Left renal pelvis (tissue), 4 donors: Measurements from ENCODE around the gene ANKMY2. TPM values are rescaled to one million over a fixed set of nuclear protein-coding genes. Genes with fewer than 3 reads are reported as not detected.
"Not testable (repeated sequence)": the region's sequence is repeated elsewhere in the genome, so short reads cannot be mapped to it uniquely, and the experiment has no call there.

Experiments
- DNase-seq, 4 donors: peaks; one replicate each; pipeline ENCODE4 v3.0.0-alpha.2; 2013; ENCODE audit warnings: low read depth in 4 of 4, low spot score in 3 of 4
- polyA plus RNA-seq, 4 donors: library from polyadenylated mRNA; unstranded; fragments of 120-200 nt; gene quantifications; one replicate each; pipeline ENCODE4 v1.2.1, GENCODE V29; 2013; ENCODE audit not compliant: insufficient read length in 4 of 4

ANKMY2 gene
- 10 to 100 TPM; 30.7 to 40.0 (median 33.0) TPM for polyA plus RNA-seq

DNA sequence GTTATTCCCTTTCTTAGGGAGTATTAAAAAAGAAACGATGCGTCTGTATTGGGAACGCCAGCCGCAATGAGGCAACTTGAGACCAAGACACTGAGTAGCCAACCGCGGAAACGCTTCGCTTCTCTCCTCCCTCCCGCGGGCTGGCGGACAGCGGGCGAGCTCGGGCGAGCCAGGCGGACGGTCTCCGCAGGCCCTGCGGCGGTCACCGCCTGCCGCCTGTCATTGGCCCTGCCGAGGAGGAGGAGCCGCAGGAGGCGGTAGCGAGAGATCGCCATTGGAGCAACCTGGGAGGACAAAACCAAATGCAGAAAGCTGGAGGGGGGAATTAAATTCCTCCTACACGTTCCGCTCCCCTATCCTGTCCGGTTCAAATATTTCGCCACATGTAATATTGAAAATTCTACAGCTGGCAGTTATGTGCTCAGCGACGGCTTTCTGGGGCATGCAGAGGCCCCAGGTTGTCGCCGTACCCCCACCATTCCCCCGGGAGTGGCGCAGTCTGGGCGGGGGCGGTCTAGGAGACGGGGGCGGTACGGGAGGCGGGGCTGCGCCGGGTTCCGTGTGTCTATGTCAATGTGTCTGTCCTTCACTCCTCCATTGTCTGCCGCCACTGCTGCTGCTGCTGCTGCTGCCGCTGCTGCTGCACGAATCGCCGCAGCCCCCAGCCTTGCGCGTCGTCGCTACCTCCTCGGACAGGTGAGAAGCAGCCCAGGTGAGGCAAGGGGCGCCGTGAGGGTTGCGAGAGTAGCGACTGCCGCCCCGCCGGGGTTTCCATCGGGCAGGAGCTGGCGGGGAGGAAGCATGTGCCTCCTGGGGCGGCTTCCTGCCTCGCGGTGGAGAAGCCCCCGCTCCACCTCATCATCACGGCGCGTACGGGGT, at the start of gene ANKMY2, which contains the start of gene BZW2:
Gene ANKMY2 (minus strand): TSS at position 162 of the 879 bp plus-strand sequence. CDS start 181 bp downstream, outside the sequence.
Gene BZW2 (plus strand): TSS at position 589 of the 879 bp plus-strand sequence. CDS start 19,263 bp downstream, outside the sequence.
- DNase-seq: peak; percentile 87 to 90 (median 89)

DNA sequence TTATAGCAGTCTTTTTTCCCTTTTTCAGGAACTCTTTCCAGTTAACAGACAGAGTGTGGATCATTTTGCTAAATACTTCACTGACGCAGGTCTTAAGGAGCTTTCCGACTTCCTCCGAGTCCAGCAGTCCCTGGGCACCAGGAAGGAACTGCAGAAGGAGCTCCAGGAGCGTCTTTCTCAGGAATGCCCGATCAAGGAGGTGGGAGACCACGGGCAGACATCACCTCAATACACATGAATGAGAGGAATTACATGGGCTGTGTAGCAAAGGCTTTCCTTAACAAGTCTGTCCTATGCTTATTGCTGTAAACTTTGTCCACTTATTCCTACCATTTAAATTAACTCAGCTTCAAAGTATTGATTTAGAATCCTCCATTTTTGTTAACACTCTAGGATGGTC, 49.3 kb upstream of the ANKMY2 start:
- DNase-seq: no peak

DNA sequence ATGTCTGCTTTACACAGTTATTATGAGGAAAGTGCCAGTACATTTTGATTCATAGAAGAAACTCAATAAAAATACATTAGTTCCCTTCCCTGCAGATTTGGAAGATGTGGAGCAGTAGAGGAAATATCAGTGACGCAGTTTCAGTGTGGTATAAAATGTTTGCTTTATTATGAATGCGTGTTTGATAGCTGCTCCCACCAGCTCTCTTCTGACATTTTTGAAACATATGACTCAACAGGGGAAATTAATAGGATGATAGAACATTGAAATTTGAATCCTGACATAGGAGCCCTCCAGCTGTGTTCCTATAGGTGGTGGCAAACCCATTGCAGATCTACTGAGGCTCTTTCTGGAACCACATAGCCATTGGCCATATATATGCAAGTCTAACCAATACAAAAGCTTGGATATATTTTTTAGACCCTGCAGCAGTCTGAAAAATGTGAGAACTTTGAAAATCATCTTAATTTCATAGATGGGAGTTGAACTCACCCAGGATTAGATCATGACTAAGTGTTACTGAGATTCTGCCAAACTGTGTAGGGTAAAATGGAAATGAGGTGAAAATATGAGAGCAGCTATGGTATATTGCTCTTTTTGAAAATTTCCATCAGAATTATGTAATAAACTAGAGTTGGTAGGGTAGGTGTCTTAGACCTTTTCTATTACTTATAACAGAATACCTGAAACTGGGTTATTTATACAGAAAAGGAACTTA, 48.2 kb upstream of the ANKMY2 start:
- no peak for DNase-seq

DNA sequence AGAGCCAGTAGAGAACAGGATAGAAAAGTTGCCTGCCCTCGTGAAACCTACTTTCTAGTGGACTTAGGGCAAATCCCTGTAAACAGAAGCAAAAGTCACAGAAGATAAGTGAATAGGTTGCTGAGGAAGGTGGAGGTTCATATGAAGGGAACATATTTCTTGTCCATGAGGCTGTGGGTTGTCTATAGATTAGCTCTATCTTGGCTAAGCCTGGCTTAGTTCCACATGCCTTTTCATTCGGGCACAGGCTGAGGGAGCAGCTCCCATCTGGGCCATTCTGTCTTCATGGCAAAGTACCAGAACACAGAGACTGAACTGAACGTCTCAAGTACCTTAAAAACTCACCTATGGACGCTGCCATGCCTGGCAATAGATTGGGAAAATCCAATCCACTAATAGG, 45.7 kb upstream of the ANKMY2 start:
- DNase-seq: no peak

DNA sequence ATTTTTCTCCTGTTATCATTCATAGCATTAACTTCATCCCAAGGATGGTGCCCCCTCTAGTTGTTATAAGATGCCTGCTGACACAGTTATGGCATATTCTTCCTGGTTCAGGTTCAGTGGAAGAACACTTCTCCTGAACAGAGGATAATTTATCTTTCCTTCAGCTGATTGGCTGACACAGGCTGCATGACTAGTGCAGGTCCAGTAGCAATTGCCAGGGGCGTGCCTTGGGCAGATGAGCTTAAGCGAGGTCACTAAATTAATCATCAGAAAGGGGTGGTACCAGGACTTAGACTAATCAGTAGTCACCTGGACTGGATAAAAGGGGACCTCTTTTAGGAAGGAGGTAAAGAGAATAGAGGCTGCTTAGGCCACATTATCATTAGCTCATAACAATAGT, 42.7 kb upstream of the ANKMY2 start:
- DNase-seq: no peak

DNA sequence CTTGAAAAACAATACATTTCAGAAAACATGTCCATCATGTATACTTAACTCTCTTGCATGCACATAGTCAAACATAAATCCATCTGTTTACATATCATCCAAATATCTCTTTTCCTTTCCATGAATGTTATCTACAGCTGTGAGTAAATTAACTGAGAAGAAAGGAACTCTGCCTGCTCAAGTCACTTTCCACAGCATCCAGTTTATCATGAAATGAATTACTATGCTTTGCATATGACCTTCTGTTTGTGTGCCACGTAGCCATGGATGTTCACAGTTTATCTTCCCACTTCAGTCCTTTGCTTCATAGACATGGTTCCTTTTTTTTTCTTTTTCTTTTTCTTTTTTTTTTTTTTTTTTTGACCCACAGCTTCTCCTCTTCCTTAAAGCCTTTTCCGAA, 40.0 kb upstream of the ANKMY2 start:
- no peak for DNase-seq

DNA sequence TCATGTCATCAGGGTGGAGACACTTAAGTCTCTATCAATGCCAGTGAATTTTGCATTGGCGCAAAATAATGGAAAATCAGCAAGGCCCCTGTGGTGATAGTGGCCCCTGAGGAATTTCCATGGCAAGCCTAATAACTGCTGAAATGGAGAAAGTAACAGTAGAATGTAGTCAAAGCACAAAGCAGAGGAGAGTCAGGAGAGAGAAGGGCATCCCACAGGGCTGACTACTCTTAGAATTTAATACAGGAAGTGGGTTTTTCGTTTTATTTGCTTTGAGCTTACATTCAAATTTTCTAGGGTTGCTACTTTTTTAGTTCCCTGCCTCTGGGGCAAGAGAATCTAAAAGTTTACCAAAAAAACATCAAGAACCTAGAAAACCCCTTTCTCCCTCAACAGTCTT, 39.4 kb upstream of the ANKMY2 start:
- no peak for DNase-seq

DNA sequence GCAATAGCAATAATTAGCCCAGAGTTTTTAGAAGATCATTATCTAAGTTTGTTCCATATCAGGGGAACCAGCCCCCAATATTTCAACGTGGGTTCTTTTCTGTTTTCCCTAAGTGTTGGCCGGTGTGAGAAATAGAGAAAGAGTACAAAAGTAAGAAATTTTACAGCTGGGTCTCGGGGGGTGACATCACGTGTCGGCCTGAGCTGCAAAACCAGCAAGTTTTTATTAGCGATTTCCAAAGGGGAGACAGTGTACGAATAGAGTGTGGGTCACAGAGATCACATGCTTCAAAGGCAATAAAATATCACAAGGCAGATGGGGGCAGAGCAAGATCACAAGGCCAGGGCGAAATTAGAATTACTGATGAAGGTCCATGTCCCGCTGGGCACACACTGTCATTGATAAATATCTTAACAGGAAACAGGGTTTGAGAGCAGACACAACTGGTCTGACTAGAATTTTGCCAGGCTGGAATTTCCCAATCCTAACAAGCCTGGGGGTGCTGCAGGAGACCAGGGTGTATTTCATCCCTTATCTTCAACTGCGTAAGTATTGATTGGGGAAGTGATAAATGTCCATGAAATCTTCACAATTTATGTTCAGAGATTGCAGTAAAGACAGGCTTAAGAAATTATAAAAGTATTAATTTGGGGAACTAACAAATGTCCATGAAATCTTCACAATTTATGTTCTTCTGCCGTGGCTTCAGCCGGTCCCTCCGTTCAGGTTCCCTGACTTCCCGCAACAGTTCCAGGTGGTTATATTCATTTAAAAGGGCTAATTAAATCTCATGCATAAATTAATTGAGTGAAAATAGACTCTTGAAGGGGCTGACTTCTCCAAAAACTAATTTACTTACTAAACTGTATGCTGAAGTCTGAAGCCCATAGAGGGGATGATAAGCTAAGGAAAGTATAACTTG, 33.4 kb upstream of the ANKMY2 start:
- DNase-seq: not testable (repeated sequence)

DNA sequence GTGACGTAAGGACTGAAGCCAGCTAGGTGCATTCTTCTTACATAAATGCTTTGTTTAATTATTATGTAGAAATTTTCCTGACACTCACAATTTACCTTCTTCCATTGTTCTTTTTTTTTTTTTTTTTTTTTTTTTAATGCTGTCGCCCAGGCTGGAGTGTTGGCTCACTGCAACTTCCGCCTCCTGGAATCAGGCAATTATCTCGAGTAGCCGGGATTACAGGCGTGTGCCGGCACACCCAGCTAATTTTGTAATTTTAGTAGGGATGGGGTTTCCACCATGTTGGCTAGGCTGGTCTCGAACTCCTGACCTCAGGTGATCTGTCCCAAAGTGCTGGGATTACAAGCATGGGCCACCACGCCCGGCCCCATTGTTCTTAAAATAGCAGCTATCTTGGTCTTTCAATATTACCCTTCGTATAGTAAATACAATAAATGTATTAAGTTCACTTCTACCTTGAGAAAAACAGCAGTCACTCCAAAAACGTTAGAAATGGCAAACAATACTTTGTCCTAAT, 32.5 kb upstream of the ANKMY2 start:
- DNase-seq: no peak

DNA sequence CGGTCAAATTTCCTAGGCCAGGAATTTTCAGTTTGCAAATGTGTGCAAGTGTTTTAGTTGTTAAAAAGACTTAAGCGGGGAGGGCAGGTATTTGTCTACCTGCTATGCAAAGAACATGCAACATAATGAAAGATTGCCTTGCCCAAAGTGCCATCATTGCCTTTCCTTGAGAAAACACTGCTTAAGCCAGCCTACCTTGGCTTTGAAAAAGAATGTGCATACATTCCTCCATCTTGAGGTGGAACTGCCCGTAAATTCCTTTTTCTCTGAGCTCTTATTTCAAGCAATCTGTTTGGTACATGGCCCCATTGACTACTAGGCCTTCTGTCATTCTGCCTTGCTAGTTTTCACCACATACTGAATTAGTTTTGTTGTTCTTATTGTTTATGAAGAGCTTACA, 29.7 kb upstream of the ANKMY2 start:
- DNase-seq: no peak

DNA sequence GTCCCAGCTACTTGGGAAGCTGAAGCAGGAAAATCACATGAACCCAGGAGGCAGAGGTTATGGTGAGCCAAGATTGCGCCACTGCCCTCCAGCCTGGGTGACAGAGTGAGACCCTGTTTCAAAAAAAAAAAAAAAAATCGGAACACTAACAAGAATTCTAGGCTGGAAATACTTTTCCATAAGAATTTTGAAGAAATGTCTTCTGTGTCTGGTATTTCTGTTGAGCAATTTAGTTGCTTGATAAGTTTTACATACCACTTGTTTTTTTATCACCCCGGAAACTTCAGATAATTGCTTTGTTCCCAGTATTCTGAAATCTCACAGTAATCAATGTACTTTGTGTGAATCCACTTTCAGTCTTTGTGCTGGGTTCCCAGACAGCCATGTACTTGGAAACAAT, 26.3 kb upstream of the ANKMY2 start:
- DNase-seq: no peak

DNA sequence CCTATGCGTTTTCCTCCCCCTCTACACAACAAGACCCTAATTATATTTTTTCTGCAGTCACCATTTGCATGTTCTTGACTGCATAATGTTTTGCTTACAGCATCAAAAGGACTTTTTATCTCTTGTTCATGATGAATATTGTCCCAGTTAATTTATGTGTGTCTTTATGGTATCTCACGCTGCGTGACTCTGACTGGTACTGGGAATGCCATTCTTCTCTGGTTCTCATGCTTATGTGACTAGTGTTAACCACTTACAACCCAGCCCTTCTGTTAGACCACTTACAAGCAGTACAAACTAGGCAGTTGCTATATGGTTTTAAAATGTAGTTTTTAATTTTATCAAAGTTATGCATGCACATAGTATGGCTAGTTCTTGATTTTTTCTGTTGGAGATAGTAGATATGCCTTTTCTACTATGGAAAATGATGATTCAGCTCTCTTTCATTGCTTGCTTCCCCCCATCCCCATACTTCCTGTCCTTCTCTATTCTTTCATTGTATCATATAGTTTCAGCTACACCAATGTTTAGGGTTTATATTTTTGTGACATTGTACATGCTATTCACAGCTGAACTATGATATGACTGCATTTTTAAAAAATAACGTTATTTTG, 25.3 kb upstream of the ANKMY2 start:
- DNase-seq: no peak

DNA sequence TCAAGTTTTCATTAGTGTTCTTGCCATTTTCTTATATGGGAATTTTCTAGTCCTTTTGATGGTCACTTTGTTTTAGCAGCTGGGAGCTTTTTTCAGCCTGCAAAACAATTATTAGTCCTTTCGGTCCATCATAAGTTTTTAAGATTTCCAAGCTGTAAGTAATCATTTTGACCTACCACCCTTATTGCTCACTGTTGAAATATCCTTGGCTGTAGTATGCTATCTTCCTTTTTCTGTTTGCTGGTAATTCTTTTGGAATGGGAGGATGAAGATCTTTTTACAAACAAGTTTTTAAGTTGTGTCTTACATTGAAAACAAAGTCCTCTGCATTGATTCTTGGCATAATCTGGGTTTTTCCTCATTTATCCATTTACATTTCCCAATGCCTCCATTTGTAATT, 24.5 kb upstream of the ANKMY2 start:
- DNase-seq: no peak

DNA sequence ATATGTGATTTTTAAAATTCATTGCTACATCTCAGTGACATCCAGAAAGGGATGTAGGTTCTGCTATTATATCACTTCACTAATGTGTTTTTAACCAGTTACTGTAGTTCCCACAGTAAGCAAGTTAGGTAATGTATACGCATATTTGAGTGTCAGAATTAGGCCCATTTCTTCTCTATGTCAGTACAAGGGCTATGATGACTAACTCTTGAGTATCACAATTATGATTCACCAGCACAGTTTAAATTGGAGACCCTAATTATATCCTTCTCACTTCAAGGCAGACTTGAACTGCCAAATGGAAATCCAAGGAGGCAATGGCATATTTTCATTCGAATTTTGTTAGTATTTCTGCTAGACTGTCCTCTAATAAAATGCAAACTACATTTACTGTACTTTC, 24.0 kb upstream of the ANKMY2 start:
- no peak for DNase-seq

DNA sequence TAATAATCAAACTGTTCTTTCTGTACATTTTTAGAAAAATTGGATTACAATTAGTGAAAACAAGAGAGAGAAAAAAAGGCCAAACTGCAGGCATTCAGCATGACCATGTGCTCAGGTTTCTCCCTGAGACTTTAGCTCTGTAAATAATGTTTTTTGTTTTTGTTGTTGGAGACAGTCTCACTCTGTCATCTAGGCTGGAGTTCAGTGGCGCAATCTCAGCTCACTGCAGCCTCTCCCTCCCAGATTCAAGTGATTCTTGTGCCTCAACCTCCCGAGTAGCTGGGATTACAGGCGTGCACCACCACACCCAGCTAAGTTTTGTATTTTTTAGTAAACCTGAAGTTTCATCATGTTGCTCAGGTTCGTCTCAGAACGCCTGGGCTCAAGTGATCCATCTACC, 23.4 kb upstream of the ANKMY2 start:
- no peak for DNase-seq

DNA sequence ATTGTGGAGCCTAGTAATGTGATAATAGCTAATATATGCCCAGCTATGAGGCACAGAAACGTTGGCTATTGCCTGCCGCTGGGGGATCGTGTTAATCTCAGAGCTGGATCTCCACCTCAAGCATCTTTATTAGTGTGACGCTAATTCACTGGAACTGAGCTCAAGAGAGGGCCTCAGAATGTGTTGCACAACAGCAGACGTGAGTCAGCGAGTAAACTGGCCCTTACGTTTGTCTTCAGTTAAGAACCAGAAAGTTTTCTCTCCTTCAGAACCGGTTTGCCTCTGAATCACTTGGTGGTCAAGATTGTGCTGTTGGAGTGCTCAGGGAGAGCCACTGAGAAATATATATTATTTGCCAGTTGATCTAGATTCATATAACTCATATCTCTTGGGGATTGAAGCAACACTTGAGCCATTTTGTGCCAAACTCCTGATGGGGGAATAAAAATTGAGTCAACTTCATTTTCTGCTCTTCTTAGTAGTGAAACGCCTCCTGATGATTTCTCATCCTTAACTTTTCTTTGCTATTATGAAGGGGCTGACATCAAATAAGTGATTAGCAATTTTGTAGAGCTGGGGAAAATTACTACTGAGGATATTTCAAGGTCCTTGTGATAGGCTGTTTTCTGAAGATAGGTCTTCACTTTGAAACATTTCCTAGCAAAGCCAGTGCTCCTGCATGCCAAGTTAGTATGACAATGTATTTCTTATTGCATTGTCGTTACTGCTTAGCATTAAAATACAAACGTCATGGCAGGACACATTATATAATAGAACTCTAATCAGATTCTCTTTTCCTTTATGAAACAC, 22.7 kb upstream of the ANKMY2 start:
- no peak for DNase-seq

DNA sequence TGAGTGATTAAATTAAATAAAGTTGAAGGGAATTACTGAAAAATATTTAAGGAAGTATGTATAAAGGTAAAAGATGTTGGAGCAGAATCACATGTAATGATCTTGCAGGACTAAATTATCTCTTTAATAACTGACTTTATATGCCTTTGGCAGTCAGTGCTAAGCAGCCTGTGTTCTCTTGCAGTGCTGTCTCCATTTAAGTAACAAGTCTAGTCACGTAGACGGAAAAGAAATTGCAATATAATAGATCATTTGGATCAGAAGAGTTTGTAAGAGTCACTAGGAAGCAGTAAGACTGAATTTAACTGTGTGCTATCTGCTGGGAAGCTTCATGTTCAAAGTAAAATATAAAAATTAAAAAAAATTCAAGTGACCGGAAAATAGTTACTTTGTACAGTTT, 21.8 kb upstream of the ANKMY2 start:
- DNase-seq: no peak

DNA sequence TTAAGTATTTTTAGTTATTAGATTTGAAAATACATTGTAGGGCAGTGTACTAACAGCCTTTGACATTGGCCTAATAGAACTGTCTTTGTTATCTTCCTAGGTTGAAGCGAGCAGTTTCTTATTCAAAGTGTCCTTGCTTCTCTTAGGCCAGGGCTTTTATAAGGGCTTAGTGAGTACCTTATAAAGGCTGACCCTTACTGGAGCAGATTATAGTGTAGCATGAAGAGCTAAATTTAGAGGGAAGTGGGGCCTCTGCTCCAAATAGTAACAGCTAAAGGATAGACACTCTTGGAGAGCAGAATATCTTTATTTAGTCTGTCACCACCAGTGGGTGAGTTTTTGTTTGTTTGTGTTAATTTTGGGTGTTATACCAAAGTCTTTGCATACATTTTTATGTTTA, 16.4 kb upstream of the ANKMY2 start:
- no peak for DNase-seq
